ENCODE data around the gene HYCC1.
"Not testable (repeated sequence)": the region's sequence is repeated elsewhere in the genome, so short reads cannot be mapped to it uniquely, and the experiment has no call there.

HYCC1 gene

DNA sequence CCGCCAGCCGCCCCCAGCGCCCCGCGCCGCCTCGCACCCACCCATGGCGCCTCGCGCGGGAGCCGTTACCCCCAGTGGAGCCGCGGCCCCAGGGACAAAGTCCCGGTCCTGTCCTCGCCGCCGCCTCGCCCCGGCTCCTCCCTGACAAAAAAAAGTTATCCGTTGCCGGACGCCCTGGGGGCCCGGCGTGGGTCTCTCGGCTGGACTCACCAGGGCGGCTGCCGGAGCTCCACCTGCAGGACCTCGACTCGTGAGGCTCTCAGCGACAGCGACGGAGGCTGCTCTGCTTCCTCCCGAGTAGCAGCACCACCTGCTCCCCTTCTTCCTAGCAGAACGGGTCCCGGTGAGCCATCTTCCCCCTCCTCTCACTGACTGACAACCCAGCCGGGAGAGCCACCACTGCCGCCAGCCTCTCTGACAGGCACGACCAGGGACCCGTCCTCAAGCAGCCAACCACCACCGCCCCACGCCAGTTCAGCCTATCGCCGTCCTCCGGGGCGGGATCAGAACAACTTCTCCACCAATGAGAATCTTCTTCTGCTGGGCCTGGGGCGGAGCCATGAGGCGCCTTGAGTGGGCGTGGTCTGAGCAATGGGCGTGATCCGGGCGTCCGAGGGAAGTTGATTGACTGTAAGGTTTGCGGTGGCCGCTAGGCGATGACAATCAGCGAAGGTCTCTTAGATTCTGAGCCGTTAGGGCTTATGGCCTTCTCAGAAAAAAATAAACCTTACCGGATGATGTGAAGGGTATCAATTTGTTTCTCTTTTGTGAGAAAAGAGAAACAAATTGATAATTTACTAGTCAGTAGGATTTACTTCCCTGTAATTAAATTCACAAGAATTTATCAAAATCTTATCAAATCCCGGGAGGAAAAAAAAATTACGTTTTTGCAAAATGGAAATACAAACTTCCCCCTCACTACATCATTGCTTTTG lies at the start of gene HYCC1:
HYCC1 (minus strand) TSS at position 416 of the 935 bp plus-strand sequence. CDS start 23,019 bp downstream, outside the sequence.
- peak; percentile 99 for DNase-seq

DNA sequence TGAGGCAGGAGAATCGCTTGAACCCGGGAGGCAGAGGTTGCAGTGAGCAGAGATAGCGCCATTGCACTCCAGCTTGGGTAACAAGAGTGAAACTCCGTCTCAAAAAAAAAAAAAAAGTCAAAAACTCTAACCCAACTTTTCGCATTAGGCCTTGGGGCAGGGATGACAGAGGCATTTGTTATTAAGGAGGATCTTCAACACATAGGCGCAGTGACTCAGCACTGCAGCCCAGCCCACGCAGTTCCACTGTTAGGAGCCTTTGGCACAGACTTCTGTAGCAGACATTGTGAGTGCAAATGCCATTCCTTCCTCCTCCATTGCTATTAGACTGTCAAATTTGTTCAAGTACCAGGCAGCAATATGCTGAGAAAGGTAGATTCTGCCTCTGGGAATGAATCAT lies 48.5 kb upstream of the HYCC1 start:
- no peak for DNase-seq

GRCh38 chr7:23061327-23061726 lies 47.4 kb upstream of the HYCC1 start:
- no peak for DNase-seq

DNA sequence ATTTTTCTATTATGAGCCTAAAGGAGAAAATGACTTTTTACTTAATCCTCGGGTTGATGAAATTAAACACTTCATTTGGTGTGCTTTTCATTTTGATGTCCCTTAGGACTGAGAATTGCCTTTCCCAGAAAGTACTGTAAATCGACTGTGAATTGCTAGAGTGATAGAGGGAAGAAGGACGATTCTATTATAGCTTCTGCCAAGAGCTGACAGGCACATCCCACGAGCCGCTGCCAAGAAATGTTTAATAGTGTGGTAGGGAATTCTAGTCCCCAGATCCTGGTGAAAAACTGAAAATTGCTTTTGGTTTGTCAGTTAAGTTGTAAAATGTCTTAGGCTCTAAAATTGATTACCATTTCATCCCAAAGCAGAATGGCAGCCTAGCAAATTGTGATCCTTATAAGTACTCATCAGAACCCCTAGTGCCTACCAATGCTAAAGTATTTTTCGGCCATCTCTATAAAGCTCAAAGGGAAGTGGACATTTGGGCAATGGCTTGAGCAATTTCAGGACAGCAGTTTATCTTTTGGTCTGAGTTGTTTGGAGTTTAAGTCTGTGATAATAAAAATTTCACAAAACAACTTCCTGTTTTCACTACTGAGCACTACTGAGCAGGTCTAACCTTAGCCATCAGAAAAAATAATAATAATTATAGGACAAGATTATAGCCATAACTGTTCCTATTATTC lies 44.6 kb upstream of the HYCC1 start:
- DNase-seq, result no peak

- DNase-seq, result no peak
Measured at GRCh38 chr7:23055582-23056178, 41.8 kb upstream of the HYCC1 start.

- DNase-seq, result not testable (repeated sequence)
Measured at GRCh38 chr7:23051124-23051485, 37.2 kb upstream of the HYCC1 start.

DNA sequence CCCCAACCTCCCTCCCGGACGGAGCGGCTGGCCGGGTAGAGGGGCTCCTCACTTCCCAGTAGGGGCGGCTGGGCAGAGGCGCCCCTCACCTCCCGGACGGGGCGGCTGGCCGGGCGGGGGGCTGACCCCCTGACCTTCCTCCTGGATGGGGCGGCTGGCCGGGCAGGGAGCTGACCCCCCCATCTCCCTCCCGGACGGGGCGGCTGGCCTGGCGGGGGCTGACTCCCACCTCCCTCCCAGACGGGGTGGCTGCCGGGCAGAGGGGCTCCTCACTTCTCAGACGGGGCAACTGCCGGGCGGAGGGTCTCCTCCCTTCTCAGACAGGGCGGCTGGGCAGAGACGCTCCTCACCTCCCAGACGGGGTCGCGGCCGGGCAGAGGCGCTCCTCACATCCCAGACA lies 32.4 kb upstream of the HYCC1 start:
- DNase-seq, result not testable (repeated sequence)

- not testable (repeated sequence) for DNase-seq
Measured at GRCh38 chr7:23045086-23045485, 31.2 kb upstream of the HYCC1 start.

- DNase-seq, result no peak
Measured at GRCh38 chr7:23044581-23044980, 30.7 kb upstream of the HYCC1 start.

GRCh38 chr7:23043441-23043840 lies 29.5 kb upstream of the HYCC1 start:
- no peak for DNase-seq

DNA sequence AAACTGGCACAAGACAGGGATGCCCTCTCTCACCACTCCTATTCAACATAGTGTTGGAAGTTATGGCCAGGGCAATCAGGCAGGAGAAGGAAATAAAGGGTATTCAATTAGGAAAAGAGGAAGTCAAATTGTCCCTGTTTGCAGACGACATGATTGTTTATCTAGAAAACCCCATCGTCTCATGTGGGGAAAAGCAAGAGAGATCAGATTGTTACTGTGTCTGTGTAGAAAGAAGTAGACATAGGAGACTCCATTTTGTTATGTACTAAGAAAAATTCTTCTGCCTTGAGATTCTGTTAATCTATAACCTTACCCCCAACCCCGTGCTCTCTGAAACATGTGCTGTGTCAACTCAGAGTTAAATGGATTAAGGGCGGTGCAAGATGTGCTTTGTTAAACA lies 25.7 kb upstream of the HYCC1 start:
- not testable (repeated sequence) for DNase-seq

DNA sequence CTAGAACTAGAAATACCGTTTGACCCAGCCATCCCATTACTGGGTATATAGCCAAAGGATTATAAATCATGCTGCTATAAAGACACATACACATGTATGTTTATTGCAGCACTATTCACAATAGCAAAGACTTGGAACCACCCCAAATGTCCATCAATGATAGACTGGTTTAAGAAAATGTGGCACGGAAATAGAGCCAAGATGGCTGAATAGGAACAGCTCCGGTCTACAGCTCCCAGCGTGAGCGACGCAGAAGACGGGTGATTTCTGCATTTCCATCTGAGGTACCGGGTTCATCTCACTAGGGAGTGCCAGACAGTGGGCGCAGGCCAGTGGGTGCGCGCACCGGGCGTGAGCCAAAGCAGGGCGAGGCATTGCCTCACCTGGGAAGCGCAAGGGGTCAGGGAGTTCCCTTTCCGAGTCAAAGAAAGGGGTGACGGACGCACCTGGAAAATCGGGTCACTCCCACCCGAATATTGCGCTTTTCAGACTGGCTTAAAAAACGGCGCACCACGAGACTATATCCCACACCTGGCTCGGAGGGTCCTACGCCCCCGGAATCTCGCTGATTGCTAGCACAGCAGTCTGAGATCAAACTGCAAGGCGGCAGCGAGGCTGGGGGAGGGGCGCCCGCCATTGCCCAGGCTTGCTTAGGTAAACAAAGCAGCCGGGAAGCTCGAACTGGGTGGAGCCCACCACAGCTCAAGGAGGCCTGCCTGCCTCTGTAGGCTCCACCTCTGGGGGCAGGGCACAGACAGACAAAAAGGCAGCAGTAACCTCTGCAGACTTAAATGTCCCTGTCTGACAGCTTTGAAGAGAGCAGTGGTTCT lies 21.8 kb upstream of the HYCC1 start:
- not testable (repeated sequence) for DNase-seq

DNA sequence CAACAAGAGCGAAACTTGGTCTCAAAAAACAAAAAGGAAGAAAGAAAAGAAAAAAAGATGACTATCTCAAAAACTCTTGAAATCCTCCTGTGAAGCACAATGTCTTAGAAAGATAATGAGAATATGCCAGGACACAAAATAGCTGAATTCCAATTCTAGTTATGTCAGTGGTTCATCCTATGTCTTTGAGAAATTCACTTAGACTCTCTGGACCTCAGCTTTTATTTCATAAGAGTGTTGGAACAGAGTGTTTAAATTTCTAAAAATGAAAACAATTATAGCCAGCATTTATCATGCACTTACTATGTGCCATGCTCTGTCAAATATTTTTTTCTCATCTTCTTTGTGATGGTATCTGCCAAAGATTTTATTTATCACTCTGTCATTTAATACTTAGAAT lies 13.3 kb upstream of the HYCC1 start:
- DNase-seq, result no peak

DNA sequence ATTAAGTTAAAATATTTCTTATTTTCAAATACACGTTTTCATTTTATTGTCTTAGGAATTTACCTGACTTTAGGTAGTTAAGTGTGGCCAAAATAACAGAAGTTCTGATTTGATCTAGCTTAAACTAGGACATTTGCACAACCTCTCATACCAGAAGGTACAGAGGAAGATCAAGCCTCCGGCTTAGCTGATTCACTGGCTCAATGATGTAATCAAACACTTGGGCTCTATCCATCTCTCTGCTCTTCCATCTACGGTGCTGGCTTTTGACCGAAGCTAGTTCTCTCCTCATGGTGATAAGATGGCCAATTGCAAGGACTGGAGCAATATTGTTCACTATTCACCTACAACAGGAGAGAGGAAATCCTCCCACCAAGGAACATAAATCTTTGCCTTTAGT lies 12.2 kb upstream of the HYCC1 start:
- DNase-seq, result no peak

DNA sequence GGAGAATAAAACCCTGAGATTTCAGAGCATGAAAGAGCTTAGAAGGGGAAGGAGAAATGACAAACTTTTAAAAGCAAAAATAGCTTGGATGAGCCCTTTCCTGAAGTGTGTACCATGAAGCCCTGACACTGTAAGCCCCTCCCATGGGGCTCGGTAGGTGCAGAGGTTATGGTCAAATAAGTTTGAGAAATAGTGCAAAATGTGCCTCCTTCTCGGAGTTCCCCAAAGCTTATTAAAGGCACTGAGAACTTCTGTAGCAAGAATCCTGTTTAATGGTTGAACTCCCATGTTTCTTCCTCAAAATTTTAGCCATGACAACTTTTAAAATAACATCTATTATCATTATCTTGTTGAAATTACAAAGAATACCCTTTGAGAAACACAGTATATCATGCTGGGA lies 10.5 kb upstream of the HYCC1 start:
- no peak for DNase-seq

DNA sequence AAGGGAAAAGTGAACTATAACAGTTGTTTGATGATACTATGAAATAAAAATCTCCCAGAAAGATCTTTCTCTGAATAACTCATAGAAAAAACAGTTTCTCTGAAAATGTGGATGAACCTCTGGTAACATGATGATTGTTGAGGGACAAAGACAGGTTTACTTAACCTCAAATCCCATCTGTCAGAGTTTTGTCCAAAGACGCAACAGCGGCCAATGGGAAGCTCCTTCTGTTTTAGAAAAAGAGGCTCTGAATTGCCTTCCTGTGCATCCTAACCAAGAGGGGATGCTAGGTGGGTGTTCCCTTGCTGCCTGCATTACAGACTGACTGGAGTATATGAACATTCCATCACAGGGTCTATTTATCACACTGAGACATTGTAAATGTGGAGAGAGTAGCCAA lies 8.9 kb upstream of the HYCC1 start:
- DNase-seq, result no peak

DNA sequence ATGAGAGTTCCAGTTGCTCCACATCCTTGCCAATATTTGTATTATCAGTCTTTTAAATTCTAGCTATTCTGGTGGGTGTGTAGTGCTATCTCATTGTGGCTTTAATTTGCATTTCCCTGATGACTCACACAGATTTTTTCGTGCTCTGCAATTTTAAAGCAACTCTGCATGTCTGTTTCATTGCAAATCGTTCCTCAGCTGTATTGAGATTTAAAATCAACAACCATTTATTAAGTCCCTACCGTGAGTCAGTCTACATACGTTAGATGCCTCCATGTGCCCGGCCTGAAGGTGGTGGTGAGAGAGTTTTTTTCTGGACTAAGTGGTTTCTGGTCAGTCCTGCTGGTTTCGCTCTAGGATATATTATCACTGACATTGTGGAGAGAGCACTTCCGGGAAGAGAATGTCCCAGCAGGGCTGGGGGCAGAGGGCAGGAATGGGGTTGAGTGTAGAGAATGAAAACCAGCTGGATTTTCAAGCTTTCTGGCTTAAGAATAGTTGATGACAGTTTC lies 8.4 kb upstream of the HYCC1 start:
- DNase-seq, result no peak

GRCh38 chr7:23021596-23021995 lies 7.7 kb upstream of the HYCC1 start:
- DNase-seq, result no peak

- DNase-seq, result no peak
Measured at GRCh38 chr7:23020742-23021401, 6.9 kb upstream of the HYCC1 start.

- no peak for DNase-seq
Measured at GRCh38 chr7:23018750-23019149, 4.8 kb upstream of the HYCC1 start.

DNA sequence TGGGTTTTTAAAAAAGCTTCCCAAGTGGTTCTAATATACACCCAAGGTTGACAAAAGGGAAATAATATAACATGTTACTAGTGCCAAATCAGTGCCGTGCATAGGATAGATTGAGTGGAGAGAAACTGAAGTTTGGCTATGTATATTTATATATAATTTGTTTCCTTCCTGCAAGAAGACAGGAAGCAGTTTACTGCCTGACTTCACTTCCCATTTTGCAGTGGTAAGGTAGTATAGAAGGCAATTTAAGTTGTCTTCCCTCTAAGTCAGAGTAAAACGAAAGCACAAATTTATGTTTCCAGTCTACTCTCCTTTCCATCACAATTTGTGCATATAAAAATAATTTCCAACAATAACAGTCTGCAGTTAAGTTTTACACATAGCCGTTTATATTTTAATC lies 3.4 kb upstream of the HYCC1 start:
- DNase-seq, result no peak

Measured in activated T-cell treated with anti-CD3 and anti-CD28 coated beads, Interleukin-2, amount 50 U/mL, for 1 hour (primary cell).